Activated CD4-positive, alpha-beta T cell treated with anti-CD3 and anti-CD28 coated beads, Interleukin-2, amount 50 U/mL, for 48 hours (primary cell): Measurements from ENCODE around the gene ZNF746.
A peak's percentile ranks its signal among the peaks of the same experiment; 100 is the strongest.
"Not testable (repeated sequence)": the region's sequence is repeated elsewhere in the genome, so short reads cannot be mapped to it uniquely, and the experiment has no call there.

ENCODE experiments used
- DNase-seq, 2 experiments: peaks; one replicate each; pipeline ENCODE4 v3.0.0-alpha.2; 2020

Gene ZNF746

DNA sequence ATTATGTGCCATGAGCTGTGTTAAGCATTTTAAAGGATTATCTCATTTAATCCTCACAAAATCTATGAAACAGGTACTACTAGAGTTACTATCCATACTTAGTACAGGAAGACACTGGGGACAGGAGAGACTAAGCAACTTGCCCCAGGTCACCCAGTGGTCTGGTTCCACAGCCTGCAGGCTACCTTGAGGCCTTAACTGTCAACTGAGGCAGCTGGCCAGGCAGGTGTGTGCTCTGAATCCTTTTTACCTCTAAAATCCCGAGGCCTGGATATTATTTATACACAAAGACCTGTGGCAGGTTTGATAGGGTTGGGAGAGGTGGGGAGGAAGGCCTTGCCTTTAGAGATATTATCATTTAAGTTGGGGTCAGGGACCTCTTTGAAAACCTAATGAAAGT lies 39.8 kb downstream of the ZNF746 start:
- no peak for DNase-seq

DNA sequence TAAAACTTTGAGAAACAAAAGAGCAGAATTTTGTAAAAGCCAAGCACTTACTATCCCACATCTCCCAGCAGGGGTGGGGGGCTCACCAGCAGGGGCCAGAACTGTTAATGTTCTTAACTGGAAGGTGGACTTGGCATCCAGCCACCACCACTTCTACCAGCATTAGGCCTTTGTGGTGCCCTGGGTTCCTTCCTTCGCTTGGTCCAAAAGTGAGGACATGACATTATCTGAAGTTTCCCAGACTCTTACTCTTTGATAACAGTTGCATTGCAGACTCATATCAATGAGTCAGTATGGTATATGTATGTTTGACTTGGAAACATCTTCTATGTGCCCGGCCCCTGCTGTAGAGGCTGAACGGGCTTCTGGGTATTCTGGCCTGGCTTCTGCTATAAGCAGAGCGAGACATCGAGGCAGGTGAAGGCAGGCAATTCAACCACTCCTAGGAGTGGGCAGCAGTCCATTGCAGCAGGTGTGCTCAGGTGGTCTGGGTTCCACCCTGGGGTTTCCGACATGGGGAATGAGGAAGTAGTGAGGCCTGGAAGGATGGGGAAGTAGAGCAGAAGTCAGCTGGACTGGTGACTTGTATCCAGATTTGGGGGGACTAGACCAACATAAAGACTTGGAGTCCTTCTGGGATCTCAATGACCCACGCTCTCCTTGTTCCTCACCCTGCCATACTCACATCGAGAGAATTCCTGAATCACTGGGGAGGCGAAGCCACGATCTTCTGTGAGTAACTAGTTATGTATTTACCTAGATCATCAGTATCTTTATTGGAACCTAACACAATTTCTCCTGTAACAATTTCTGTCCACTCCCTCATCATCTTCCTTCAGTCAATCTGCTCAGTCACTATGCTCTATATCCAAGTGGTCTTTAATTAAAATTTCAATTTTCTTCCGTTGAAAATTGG lies 40.8 kb downstream of the ZNF746 start:
- no peak for DNase-seq

DNA sequence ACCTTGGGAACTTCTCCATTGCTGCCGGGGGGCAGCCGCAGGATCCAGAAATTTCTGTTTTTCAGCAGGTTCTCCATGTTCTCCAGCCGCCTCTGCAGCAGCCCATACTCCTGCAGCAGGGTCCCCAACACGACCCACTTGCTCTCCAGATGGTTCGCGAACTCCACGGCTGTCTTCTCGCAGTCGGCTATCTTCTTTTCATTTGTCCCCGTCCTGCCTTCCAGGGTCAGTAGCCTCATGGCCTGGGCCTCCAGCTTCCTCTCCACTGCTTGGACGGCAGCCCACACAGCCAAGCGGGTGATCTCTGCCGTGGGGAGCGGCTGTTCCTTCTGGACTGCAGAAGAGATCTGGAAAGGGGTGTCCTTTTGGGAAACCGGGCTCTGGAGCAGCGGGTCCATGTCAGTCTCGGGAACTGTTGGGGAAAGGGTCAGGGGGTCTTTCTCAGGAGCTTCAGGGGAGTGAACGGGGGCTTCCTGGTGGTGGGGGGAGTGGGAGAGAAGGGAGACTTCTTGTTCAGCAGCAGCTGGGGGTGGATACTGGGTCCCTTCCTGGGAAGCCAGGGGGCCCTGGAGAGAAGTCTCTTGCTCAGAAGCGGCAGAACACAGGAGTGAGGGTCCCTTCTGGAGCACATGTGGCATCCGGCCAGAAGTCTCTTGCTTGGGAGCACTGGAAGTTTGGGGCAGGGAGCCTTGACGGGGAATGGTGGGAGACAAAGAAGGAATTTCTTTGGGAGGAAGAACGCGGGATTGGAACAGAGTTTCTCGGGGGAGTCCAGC lies 42.2 kb downstream of the ZNF746 start:
- DNase-seq: no peak

DNA sequence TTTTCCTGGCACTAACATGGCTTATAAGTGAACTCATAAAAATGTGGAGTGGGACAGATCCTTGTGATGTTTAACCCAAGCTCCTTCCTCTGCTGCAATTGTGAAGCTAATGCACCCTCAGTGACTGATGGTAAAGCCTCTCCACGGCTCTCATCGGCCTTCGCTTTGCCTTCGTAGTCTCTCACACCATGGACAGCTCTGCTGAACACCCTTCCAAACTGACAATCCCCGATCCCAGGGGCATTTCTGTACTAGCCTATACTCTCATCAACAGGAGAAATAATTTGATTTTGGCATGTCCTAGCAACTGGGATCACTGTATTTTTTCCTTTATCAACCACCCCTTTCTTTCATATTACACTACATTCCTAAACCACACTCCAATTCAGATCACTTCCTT lies 42.9 kb downstream of the ZNF746 start:
- DNase-seq: no peak

DNA sequence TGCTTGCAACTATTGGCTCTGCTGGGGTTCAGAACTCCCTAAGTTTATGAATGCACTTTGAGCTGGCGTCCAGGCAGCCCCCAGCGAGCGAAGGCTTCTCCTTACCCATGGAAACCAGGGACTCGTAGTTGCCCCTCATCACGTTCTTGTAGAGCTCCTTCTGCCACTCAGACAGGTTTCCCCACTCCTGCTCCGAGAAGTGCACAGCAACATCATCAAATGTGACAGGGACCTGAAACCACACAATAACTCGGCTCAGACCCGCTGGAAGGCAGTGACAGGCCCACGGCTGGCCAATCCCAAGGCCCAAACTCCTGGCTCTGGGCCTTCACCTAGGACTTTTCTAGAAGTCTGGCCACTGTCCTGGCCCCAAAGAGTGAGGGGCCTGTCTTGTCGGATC lies 43.6 kb downstream of the ZNF746 start:
- DNase-seq: no peak

DNA sequence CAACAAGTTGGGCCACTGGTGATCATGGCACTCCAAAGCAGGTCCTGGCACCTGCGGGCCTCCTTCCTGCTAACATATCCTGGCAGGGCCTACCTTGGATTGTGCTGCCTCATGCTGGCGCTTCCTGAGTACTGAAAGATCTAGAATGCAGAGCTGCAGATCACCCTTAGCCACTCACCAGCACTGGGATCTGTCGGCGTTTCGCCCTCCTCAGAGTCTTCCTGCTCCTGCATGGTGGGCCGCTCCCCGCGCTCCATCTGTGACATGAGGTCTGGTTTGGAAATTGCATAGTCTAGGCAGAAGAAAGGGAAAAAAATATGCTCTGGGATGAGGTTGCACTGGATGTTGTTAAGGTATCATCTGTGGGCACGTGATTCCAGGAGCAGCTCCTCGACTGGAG lies 46.8 kb downstream of the ZNF746 start:
- no peak for DNase-seq

DNA sequence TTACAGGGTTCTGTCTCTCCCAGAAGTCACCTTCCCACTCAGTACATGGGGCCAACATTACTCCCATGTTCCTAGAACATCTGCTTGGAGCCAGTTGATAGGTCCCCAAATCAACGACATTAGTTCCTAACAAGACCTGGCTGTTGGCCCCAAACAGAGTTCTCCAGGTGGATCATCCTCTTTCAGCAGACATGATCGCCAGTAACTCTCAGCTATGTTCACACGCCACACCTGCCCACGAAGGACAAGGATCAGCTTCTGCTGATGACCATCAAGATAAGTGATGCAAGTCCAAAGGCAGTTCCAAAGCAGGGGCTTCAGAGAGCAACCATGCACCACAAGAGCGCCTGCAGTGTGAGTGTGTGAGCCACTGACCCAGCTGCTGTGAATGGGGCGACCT lies 47.7 kb downstream of the ZNF746 start:
- DNase-seq: no peak

DNA sequence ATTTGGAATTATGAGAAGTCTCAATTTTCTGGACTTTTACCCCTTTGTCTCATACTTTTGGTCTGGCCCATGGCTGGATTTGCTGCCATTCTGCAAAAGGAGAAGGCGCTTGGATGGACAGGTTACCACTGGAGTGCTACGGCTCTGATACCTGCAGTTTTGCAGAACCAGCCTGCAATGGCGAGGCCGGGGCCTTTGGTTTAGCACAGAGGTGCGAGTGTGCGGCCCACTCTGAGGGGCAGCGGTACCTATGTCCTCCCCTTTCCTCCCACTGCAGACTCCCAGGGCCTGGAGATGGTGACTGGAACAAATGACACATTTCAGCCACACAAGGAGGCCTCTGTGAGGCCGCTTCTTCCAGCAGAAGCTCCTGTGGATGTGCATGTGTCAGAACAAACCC lies 48.6 kb downstream of the ZNF746 start:
- DNase-seq: no peak

DNA sequence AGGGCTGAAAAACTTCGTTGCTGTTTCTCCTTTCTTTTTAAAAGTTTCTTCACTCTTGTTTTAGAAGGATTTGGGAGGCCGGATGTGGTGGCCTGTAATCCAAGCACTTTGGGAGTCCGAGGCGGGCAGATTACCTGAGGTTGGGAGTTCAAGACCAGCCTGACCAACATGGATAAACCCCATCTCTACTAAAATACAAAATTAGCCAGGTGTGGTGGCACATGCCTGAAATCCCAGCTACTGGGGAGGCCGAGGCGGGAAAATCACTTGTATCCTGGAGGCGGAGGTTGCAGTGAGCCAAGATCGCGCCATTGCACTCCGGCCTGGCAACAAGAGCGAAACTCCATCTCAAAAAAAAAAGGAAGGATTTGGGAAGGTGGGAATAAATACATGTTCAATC lies 51.6 kb downstream of the ZNF746 start:
- not testable (repeated sequence) for DNase-seq

DNA sequence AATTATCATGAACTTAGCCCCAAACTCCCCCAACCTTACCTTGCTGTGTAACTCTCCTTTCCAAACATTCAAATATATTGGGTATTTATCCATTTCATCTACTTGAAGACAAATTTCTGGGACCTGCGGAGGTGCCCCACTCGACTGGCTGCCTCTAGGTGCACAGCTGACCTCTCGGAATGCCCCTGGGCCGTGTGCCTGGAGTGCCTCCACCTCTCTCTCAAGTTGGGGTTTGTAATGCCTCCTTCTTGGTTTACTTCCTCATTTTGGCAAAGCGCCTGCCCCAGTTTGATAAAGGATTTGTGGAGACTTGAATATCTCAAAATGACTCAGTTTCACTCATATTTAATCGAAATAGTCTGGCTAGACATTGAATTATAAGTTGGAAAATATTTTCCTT lies 53.3 kb downstream of the ZNF746 start:
- no peak for DNase-seq

DNA sequence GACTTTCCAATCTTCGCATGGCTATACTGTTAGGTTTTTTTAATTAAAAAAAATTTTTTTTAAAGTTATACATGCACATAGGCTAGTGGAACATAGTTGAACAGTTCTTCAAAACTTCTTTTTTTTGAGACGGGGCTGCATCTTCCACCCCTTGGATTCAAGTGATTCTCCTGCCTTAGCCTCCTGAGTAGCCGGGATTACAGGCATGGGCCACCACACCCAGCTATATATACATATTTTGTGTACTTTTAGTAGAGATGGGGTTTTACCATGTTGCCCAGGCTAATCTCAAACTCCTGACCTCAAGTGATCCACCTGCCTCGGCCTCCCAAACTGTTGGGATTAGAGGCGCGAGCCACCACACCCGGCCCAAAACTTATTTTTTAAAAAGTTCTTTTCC lies 54.1 kb downstream of the ZNF746 start:
- DNase-seq: no peak

DNA sequence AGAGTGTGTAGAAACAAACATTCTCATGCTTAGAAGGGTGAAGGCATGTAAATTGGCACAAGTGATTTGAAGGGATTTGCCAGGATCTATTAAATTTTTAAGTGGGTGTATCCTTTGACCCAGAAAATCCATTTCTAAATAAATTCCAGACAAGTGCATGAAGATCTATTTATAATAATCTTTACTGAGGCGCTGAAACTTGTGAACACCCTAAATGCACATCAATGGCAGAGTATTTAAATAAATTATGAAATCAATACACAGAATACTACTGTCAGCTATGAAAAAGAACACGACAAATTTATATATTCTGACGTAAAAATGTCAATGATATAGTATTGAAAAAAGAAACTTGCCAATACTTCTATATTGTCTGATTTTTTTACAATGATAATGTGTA lies 54.7 kb downstream of the ZNF746 start:
- no peak for DNase-seq

DNA sequence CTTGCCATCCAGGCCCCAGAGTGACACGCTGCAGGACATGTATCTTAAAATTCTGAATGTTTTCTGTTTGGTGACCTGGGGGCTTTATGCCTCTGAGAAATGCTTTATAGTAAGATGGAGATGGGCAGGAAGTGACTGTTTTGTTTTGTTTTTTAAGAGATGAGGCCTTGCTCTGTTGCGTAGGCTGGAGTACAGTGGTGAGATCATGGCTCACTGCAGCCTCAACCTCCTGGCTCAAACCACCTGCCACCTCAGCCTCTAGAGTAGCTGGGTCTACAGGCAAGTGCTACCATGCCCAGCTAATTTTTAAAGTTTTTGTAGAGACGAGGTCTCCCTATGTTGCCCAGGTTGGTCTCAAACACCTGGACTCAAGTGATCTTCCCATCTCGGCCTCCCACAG lies 57.4 kb downstream of the ZNF746 start:
- DNase-seq: peak in 1 of 2 experiments; percentile 26

DNA sequence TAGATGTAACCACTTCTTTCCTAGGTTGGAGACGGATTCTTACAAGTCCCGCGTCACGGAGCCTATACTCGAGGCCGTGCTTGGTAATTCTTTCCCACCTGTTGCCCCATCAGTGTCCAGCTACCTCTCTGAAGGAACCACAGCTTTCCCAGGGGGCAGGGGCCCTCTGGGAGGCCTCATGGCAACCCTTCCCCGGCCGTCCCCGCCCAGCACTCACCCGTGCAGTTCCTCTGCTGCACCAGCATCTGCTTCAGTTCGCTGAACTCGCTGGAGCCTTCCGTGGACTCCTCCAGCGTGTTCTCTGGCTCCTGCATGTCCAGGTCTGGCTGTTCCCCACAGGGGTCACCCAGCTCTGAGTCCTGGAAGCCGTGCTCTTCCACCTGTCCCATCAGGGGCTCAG lies 61.3 kb downstream of the ZNF746 start:
- no peak for DNase-seq

DNA sequence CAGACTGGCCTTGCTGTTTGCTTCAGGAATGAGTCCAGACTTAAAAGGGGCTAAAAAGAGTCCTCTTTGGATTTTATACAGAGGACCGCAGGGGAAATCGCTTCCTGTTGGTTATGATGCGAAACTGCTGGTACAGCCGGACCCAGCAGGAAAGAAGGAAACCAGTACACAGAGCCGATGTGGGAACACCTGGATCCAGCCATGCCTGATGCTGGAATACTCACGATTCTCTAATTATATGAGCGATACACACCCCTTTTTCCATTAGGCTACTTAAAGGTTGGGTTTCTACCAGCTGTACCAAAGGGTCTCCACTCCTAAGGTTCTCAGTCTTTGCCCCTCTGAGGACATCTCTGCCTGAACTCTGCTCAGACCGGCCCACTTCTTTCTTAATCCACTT lies 64.5 kb downstream of the ZNF746 start:
- no peak for DNase-seq

DNA sequence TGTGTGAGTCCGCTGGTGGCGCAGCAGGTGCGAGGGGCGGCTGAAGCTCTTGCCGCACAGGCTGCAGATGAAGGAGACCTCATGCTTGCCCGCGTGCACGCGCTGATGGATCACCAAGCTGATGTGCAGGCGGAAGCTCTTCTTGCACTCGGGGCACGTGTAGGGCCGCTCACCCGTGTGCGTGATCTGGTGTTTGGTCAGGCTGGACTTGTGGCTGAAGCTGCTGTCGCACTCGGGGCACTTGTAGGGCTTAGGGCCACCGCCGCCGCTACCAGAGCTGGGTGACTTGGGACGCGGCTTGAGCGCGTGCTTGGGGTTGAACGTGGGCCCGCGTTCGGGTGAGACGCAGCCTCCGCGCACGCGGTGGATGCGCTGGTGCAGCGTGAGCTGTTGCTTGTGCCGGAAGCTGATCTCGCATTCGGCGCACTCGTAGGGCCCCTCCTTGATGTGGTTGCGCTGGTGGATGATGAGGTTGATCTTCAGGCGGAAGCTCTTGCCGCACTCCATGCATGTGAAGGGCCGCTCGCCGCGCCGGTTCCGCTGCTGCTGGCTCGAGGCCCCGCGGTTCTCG lies 65.4 kb downstream of the ZNF746 start:
- DNase-seq: no peak

DNA sequence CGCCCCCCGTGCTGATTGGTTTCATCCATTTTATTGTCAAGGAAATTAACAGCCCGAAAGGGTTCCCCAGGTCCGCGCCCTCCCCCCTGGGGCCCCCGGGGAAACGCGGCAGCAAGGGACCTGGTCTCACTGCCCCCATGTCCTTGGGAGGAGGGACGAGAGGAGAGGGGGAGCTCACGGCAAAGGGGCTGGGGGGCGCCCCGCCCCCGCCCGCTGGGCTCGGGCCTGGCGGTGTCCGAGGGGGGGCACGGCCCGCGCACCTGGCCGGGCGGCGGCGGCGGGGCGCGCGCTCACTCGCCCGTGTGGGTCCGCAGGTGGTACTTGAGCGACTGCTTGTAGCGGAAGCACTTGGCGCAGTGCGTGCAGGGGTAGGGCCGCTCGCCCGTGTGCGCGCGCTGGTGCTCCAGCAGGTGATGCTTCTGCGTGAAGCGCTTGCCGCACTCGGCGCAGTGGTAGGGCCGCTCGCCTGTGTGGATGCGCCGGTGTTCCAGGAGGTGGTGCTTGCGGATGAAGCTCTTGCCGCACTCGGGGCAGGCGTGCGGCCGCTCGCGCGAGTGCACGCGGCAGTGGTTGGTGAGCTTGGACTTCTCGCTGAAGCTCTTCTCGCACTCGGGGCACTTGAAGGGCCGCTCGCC lies 66.0 kb downstream of the ZNF746 start:
- DNase-seq: no peak

DNA sequence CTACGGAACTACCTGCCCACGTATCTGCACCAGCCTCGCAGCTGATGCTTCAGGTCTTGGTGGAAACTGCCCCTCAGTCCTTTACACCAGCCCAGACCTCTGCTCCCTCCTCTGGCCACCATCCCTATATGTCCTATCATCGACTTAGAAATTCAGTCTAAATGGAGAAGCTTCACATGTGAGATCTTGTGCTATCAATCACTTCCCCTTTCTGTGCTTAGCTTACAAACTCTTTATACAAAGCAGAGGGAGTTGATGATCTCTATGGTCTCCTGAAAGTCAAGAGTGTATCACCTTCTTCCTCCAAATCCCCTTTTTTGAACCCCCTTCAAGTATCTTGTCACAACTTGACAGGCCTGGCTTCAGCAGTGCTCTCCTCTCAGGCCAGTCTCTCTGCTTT lies 67.4 kb downstream of the ZNF746 start:
- DNase-seq: no peak

DNA sequence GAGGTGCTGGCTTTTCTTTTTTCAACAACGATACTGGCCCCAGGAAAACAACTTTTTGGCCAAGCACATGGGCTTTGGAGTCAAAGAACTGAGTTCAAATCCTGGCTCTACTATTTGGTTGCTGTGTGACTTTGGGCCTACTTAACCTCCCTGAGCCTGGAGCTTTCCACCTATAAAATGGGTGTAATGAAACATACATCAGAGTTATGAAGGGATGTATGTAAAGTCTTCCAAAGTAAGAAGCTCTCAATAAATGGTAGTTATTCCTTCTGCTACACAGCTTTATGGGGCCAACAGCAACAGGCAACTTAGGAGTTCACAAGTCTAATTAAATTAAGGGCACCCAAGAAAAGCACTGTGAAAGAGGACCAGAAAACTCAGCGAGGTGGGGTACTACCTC lies 69.7 kb downstream of the ZNF746 start:
- DNase-seq: no peak

DNA sequence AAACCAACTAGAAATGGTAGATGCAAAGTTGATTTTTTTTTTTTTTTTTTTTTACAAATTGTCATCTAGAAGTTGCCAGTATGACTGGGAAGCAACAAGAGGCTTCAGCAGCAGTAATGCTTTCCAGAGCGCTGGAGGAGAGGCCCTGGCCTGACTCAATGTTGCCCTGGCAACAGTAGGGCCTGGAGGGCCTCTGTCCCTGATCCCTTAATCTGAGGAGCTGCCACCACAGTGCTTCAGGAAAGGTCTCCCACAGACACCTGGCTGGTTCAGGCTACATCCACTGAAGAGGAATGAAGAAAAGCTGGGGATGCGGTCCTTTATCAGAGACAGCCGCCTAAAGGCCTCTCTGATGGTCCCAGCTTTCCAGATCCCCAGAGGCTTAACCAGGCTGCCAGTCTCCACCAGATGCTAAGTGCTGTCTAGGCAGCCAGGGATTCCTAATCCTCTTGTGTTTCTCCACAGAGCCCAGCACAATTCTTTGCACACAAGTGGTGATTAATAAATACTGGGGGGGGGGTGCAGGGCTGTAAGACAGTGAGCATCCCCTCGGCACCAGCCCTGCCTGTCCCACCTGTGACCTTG lies 70.4 kb downstream of the ZNF746 start:
- no peak for DNase-seq

DNA sequence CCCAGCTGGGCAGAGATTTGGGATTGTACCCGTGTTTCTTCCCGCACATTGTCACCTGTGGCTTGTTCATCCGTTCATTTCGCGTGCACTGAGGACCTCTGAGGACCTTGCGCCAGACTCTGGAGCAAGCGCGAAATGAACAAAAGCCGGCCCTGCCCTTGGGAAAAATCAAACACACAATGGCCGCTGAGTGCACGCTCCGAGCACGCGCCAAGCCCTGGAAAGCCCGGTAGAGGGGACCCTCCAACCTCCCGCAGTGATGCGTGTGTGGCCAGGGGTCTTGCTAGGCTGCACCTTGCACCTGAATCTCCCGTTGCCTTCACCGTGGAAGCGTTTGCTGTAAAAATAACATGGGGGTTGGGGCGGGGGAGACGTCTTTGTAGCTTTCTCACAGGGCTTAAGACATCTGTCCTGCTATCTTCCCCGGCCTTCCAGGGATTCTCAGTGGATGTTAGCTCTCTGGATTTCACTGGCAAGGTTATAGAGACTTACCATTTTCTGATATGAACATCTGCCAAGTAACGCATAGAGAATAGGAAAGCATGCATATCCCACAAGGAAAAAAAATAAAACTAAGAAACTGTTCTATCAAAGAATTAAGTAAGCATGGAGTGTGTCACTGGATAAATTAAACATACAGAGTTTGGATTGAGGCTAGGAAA lies 74.0 kb downstream of the ZNF746 start:
- DNase-seq: no peak

DNA sequence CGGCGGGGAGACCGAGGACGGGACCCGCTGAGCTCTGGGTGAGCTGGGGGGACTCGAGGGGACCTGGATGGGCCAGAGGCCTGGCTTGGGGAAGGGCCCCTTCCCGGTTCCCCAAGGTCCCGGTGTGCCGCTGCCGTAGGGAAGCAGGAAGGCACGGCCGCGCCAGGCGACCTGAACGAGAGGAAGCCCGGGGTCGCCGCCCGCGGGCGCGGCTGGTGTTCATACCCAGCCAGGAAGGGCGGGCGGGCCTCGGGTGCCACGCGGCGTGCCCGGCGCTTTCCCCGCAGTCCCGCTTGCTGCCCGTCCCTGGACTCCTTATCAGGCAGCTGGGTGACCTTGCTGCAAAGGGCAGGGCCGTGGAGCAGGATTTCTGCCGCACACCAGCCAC lies 74.7 kb downstream of the ZNF746 start:
- DNase-seq: peak; percentile 41 to 52
